NCI-H1105 (cell line): ENCODE measurements around the gene RFX1.
"Not testable (repeated sequence)": the region's sequence is repeated elsewhere in the genome, so short reads cannot be mapped to it uniquely, and the experiment has no call there.

Experiments used
- DNase-seq: peaks from one replicate; lab custom pipeline; 2025; lab: John Stamatoyannopoulos, UW

The RFX1 gene

GRCh38 chr19:13979244-13979615 is 26.9 kb downstream of the RFX1 start:
- DNase-seq: no peak

GRCh38 chr19:13978351-13979243 is 27.5 kb downstream of the RFX1 start:
- DNase-seq: peak; percentile 81

GRCh38 chr19:13977803-13978202 is 28.3 kb downstream of the RFX1 start:
- DNase-seq: no peak

GRCh38 chr19:13976446-13976845 is 29.7 kb downstream of the RFX1 start:
- no peak for DNase-seq

- DNase-seq: no peak
Measured at GRCh38 chr19:13975870-13976269, 30.2 kb downstream of the RFX1 start.

GRCh38 chr19:13974073-13974472 is 32.0 kb downstream of the RFX1 start:
- DNase-seq: no peak

- DNase-seq: not testable (repeated sequence)
Measured at GRCh38 chr19:13973479-13973878, 32.6 kb downstream of the RFX1 start.

- no peak for DNase-seq
Measured at GRCh38 chr19:13972368-13973155, 33.6 kb downstream of the RFX1 start.

GRCh38 chr19:13971868-13972267 is 34.3 kb downstream of the RFX1 start:
- DNase-seq: not testable (repeated sequence)

- DNase-seq: no peak
Measured at GRCh38 chr19:13969897-13970296, 36.2 kb downstream of the RFX1 start.

- DNase-seq: no peak
Measured at GRCh38 chr19:13968999-13969398, 37.1 kb downstream of the RFX1 start.

- DNase-seq: no peak
Measured at GRCh38 chr19:13968383-13968935, 37.7 kb downstream of the RFX1 start.

- DNase-seq: not testable (repeated sequence)
Measured at GRCh38 chr19:13967206-13967605, 38.9 kb downstream of the RFX1 start.

- no peak for DNase-seq
Measured at GRCh38 chr19:13966684-13967128, 39.4 kb downstream of the RFX1 start.

- no peak for DNase-seq
Measured at GRCh38 chr19:13965926-13966683, 40.0 kb downstream of the RFX1 start.

GRCh38 chr19:13965377-13965896 is 40.7 kb downstream of the RFX1 start:
- DNase-seq: no peak

- DNase-seq: no peak
Measured at GRCh38 chr19:13964776-13965175, 41.3 kb downstream of the RFX1 start.

GRCh38 chr19:13963603-13964105 is 42.5 kb downstream of the RFX1 start:
- DNase-seq: no peak

- DNase-seq: no peak
Measured at GRCh38 chr19:13962699-13963602, 43.2 kb downstream of the RFX1 start.
